ENCODE results near the gene PCDHB3. TPM values are rescaled to one million over a fixed set of nuclear protein-coding genes. Genes with fewer than 3 reads are reported as not detected.

PCDHB3 gene
- total RNA-seq: under 0.01 TPM in 1 of 2 replicates, not detected in the other

GRCh38 chr5:141100243-141100805 is at the start of gene PCDHB3:
TSS of gene PCDHB3 (plus strand) at chr5:141100473. CDS start at chr5:141100650, 177 bp downstream.

DNA sequence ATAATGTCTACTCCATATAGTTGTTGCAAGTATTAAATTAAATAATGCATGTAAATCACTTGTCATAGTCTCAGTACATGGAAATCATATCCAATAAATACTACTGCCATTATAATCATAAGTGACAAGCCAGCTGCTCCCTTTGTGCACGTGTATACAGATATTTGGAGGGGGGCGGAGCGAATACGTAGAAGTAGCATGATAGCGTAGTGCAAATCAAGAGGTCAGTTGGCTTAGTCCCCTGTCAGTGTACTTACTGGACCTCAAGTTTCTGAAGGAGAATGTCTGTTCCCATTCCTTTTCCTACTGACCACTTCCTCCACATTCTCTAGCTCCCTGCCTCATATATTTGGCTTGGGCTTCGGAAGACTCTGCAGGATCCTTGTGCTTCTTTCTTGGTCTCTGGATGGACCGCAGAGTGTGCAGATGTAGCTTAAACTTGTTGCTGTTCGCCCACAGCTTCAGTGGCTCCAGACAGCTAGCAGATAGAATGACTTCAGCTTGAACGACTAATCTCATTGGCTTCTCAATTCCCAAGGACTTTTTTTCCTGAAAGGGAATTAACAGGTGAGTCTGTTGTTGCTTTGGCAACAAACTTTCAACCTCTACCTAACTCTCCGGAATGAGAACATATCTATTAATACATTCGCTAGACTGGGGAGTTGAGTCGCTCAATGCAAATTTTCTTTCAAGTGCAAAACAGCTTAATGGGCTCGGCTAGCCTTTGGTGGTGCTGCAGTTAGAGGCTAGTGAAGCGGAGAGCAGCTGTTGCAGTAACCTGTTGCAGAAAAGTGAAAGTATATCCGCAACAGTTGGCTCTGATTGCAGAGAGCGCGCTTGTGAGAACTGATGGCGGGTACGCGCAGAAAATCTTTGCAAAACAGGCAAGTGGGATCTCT is 49.4 kb upstream of the PCDHB3 start, which contains the start of gene PCDHB1:
PCDHB1 (plus strand) TSS at position 753 of the 899 bp plus-strand sequence; CDS start at position 850, 97 bp downstream.

DNA sequence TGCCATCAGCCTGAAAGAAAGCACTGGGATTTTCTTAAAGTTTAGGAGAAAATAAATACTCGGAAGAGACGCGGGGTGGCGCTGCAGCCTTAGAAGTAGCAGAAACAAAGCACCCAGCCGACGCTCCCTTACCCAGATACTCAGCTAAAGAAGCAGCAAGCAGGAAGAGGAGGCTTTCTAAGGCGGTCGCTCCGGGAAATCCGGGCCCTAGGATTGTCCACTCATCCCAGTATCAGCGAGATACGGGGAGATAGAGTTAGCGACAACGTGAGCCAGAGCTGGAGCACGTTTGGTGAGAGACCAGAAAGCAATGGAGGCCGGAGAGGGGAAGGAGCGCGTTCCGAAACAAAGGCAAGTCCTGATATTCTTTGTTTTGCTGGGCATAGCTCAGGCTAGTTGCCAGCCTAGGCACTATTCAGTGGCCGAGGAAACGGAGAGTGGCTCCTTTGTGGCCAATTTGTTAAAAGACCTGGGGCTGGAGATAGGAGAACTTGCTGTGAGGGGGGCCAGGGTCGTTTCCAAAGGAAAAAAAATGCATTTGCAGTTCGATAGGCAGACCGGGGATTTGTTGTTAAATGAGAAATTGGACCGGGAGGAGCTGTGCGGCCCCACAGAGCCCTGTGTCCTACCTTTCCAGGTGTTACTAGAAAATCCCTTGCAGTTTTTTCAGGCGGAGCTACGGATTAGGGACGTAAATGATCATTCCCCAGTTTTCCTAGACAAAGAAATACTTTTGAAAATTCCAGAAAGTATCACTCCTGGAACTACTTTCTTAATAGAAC is 5.6 kb upstream of the PCDHB3 start, which contains the start of gene PCDHB2:
PCDHB2 (plus strand) TSS at position 135 of the 782 bp plus-strand sequence; CDS start at position 311, 176 bp downstream.

GRCh38 chr5:141121563-141121962 is 21.3 kb downstream of the PCDHB3 start, which contains the start of gene PCDHB4:
TSS of gene PCDHB4 (plus strand) at chr5:141121818. CDS start at chr5:141121999, 181 bp downstream.

GRCh38 chr5:141135030-141135717 is 34.9 kb downstream of the PCDHB3 start, which contains the start of gene PCDHB5:
TSS of gene PCDHB5 (plus strand) at chr5:141135206. CDS start at chr5:141135435, 229 bp downstream.

DNA sequence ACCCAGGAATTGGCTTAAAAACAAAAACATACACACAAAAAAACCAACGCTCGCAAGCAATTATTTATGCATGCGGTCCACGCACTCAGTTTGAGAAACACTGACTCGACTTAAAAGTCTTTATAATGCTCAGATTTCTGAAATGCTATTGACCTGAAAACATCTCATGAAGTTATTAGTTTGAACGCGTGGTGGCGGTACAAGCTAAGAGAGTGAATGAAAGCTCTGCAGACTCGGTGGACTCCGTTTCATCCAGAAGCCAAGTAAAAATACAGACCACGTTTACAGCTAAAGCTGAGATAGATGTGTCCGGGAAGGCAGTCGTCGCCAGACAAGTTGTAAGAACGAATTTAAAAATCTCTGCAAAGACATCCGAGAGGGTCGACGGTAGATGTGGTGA is 49.5 kb downstream of the PCDHB3 start, which contains the start of gene PCDHB6:
PCDHB6 (plus strand) TSS at position 246 of the 400 bp plus-strand sequence. CDS start 201 bp downstream, outside the sequence.

Other genes starting within 250 kb of the PCDHB3 start
- under 0.01 and 0.15 TPM in 2 replicates for gene PCDHA10, start 244.6 kb upstream of the PCDHB3 start, total RNA-seq
- under 0.01 TPM in 1 of 2 replicates, not detected in the other for gene PCDHA11, start 231.5 kb upstream of the PCDHB3 start, total RNA-seq
- not detected in 2 replicates for gene PCDHA12, start 225.2 kb upstream of the PCDHB3 start, total RNA-seq
- 0.15 TPM in 1 of 2 replicates, not detected in the other for gene PCDHA13, start 218.3 kb upstream of the PCDHB3 start, total RNA-seq
- under 0.01 TPM in 1 of 2 replicates, not detected in the other for gene PCDHAC1, start 174.2 kb upstream of the PCDHB3 start, total RNA-seq
- under 0.01 and 0.30 TPM in 2 replicates for gene PCDHAC2, start 134.0 kb upstream of the PCDHB3 start, total RNA-seq
- gene PCDHB1, start 49.1 kb upstream of the PCDHB3 start, total RNA-seq: not detected in 2 replicates
- gene PCDHB2, start 5.9 kb upstream of the PCDHB3 start, total RNA-seq: under 0.01 and 0.32 TPM in 2 replicates
- gene PCDHB4, start 21.3 kb downstream of the PCDHB3 start, total RNA-seq: under 0.01 and 0.15 TPM in 2 replicates
- gene PCDHB5, start 34.7 kb downstream of the PCDHB3 start, total RNA-seq: under 0.01 and 0.46 TPM in 2 replicates
- gene PCDHB6, start 49.6 kb downstream of the PCDHB3 start, total RNA-seq: not detected in 2 replicates
- gene PCDHB7, start 72.2 kb downstream of the PCDHB3 start, total RNA-seq: under 0.01 TPM in 1 of 2 replicates, not detected in the other
- gene PCDHB8, start 77.3 kb downstream of the PCDHB3 start, total RNA-seq: under 0.01 and 0.15 TPM in 2 replicates
- under 0.01 TPM in 2 replicates for gene PCDHB16, start 81.9 kb downstream of the PCDHB3 start, total RNA-seq
- 0.15 TPM in 1 of 2 replicates, not detected in the other for gene PCDHB9, start 86.7 kb downstream of the PCDHB3 start, total RNA-seq
- 0.30 and 0.32 TPM in 2 replicates for gene PCDHB10, start 91.9 kb downstream of the PCDHB3 start, total RNA-seq
- gene PCDHB11, start 99.2 kb downstream of the PCDHB3 start, total RNA-seq: under 0.01 and 0.15 TPM in 2 replicates
- gene PCDHB12, start 108.2 kb downstream of the PCDHB3 start, total RNA-seq: under 0.01 TPM in 1 of 2 replicates, not detected in the other
- 0.15 and 0.65 TPM in 2 replicates for gene PCDHB13, start 113.4 kb downstream of the PCDHB3 start, total RNA-seq
- 0.61 and 0.65 TPM in 2 replicates for gene PCDHB14, start 122.9 kb downstream of the PCDHB3 start, total RNA-seq
- 0.32 and 0.46 TPM in 2 replicates for gene PCDHB15, start 144.9 kb downstream of the PCDHB3 start, total RNA-seq
- 0.15 TPM in 1 of 2 replicates, not detected in the other for gene SLC25A2, start 203.6 kb downstream of the PCDHB3 start, total RNA-seq
- gene TAF7, start 220.3 kb downstream of the PCDHB3 start, total RNA-seq: 76.7 and 85.6 TPM in 2 replicates
- under 0.01 and 0.32 TPM in 2 replicates for gene PCDHGA1, start 230.0 kb downstream of the PCDHB3 start, total RNA-seq
- gene PCDHGA2, start 238.3 kb downstream of the PCDHB3 start, total RNA-seq: 0.46 and 0.65 TPM in 2 replicates
- gene PCDHGA3, start 243.4 kb downstream of the PCDHB3 start, total RNA-seq: 0.15 and 0.32 TPM in 2 replicates
- gene PCDHGB1, start 249.6 kb downstream of the PCDHB3 start, total RNA-seq: under 0.01 and 0.65 TPM in 2 replicates

Measured in epithelial cell of umbilical artery (primary cell).